ENCODE measurements around the gene TSHZ1.

GRCh38 chr18:75335511-75335910, 124.9 kb downstream of the TSHZ1 start:
- TF ChIP-seq CTCF (conservative IDR thresholded peaks at IDR 0.05), result no peak
- TF ChIP-seq ZFX (IDR thresholded peaks at IDR 0.05), result no peak
